ENCODE measurements around the gene TEAD1. TPM values are rescaled to one million over a fixed set of nuclear protein-coding genes. Genes with fewer than 3 reads are reported as not detected.

The TEAD1 gene
- total and polyA plus RNA-seq, 9 of the 15 experiments (the other 6 are each of a cell fraction or from before 2014, with no cell fraction given): 1.7 to 17.7 (median 10.8) TPM

DNA sequence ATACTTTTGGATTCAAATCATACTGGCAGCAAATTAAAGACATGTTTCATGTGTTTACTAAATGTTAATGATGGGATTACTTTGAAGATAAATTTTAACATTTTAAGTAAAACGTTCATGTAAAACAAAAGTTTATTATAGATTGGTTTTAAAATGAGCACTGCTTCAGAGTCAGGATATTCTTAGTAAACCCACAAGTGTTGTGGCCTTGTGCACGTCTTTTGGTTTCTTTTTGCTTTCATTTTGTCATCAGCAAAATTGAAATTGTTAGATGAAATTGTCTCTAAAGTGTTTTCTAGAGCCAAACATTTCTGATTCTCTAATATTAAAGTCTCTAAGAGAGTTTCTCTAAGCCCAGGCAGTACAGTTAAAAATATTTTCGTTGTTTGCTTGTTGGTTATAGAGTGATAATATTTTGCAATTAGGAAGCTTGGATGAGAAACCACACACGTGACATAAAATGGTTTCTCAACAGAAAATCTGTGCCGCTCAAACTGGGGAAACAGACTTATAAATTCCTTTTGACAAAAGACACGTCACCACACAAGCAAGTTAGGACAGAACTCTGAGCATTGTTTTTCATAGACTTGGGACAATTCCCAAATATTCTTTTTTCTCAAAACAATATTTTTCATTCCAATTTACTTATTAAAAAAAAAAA, 164.4 kb downstream of the TEAD1 start:
- TF ChIP-seq ZNF232 (CRISPR knock-in tag; IDR thresholded peaks at IDR 0.05) (no peak), HIVEP1 (CRISPR knock-in tag; IDR thresholded peaks at IDR 0.05) (no peak), RNF2 (IDR thresholded peaks at IDR 0.05) (no peak), CBX2 (IDR thresholded peaks at IDR 0.05; ENCODE audit: insufficient read depth, low read length, poor library complexity, severe bottlenecking) (no peak)
- TF ChIP-seq, protein P1, sequence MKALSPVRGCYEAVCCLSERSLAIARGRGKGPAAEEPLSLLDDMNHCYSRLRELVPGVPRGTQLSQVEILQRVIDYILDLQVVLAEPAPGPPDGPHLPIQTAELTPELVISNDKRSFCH (CRISPR knock-in tag; IDR thresholded peaks at IDR 0.05): no peak
- TF ChIP-seq, protein P1 (tag; IDR thresholded peaks at IDR 0.05): no peak
- TF ChIP-seq, protein P2, sequence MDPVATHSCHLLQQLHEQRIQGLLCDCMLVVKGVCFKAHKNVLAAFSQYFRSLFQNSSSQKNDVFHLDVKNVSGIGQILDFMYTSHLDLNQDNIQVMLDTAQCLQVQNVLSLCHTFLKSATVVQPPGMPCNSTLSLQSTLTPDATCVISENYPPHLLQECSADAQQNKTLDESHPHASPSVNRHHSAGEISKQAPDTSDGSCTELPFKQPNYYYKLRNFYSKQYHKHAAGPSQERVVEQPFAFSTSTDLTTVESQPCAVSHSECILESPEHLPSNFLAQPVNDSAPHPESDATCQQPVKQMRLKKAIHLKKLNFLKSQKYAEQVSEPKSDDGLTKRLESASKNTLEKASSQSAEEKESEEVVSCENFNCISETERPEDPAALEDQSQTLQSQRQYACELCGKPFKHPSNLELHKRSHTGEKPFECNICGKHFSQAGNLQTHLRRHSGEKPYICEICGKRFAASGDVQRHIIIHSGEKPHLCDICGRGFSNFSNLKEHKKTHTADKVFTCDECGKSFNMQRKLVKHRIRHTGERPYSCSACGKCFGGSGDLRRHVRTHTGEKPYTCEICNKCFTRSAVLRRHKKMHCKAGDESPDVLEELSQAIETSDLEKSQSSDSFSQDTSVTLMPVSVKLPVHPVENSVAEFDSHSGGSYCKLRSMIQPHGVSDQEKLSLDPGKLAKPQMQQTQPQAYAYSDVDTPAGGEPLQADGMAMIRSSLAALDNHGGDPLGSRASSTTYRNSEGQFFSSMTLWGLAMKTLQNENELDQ (CRISPR knock-in tag; IDR thresholded peaks at IDR 0.05; ENCODE audit: borderline replicate concordance): no peak
- BruUV-seq (replicated peaks): no TSS peak
- intact Hi-C loops (cut with micrococcal nuclease) (no loop called here), in situ Hi-C loops (cut with MboI) (no loop called here)
- FAIRE-seq (no peak), DNase-seq (ENCODE audit: extremely low read depth in 1 of 4, low spot score in 3 of 4) (no peak), ATAC-seq (no peak)
- no peaks in the 10 kb centered on the region for H3K9me1 ChIP-seq (ENCODE audit: control insufficient read depth, insufficient read depth, low read length)
- no peaks in the 10 kb centered on the region for H4K20me1 ChIP-seq (replicated peaks; ENCODE audit: control insufficient read depth, insufficient read depth, low read length)
- H3K4me2 ChIP-seq (ENCODE audit: insufficient read depth, low read length): no peak overlapping the region
- no peaks in the 10 kb centered on the region for H3K9me3 ChIP-seq (replicated peaks; ENCODE audit: control insufficient read depth, insufficient read depth, low read depth, low read length)
- 59% methylated on average over 6 of the region's 6 CpGs for WGBS (ENCODE audit: insufficient coverage, low coverage, missing lambda C conversion rate)
- no peak overlapping the region for H2AFZ ChIP-seq (ENCODE audit: low read depth, low read length)
- H3K36me3 ChIP-seq (ENCODE audit: control insufficient read depth, insufficient read depth, low read length): no peaks in the 10 kb centered on the region
- H3K9ac ChIP-seq (ENCODE audit: insufficient read depth in 1 of 2, low read depth in 2 of 2, low read length in 2 of 2): no peak overlapping the region
- H3K27ac ChIP-seq (ENCODE audit: extremely low read depth, low read depth, low read length): no peak overlapping the region
- H3K27me3 ChIP-seq (ENCODE audit: control insufficient read depth in 2 of 2, insufficient read depth in 2 of 2, low read length in 2 of 2): no peaks in the 10 kb centered on the region
- H3K4me3 ChIP-seq: no peak overlapping the region
- POLR2A ChIA-PET: no interaction called here
- H3K79me2 ChIP-seq (ENCODE audit: control insufficient read depth, insufficient read depth, low read length): peaks cover 16% of the 10 kb centered on the region; the same call in 2 of the 3 replicates
- CTCF ChIA-PET (ENCODE audit: low intra/inter-chr PET ratio): no interaction called here
- peaks cover 0 to 31% of the 10 kb centered on the region in 2 experiments; a peak in 4 of 5 replicates for H3K4me1 ChIP-seq (replicated peaks in 1 of 2; ENCODE audit: control insufficient read depth in 2 of 2, insufficient read depth in 2 of 2, low read length in 2 of 2)
